Activated naive CD8-positive, alpha-beta T cell treated with anti-CD3 and anti-CD28 coated beads, Interleukin-2, amount 10 ng/mL, durations not matched to agents 7 days and 5 days (primary cell): ENCODE data around the gene APMAP. TPM values are rescaled to one million over a fixed set of nuclear protein-coding genes. Genes with fewer than 3 reads are reported as not detected.

Experiments
- ATAC-seq: fragments of 150-1000 bp; cut with Tn5 transposase; one replicate; pipeline ENCODE4 v1.10.0; 2021; ENCODE audit warnings: low read depth, moderate library complexity
- POLR2A ChIA-PET: fragments of 350-600 bp; sonication (Branson Sonifier 250); formaldehyde crosslinking; loops from one replicate; lab custom pipeline; 2021; ENCODE audit warnings: antibody characterized with exemption; lab: Charles Lee
- DNase-seq: peaks from one replicate; pipeline ENCODE4 v3.0.0; 2021
- H3K27ac Mint-ChIP-seq: one replicate; pipeline ENCODE4 v1.8.0; 2022; ENCODE audit warnings: mild to moderate bottlenecking, mixed read lengths
- H3K27me3 Mint-ChIP-seq: one replicate; pipeline ENCODE4 v1.8.0; 2022; ENCODE audit warnings: mild to moderate bottlenecking, moderate library complexity, mixed read lengths
- H3K36me3 Mint-ChIP-seq: one replicate; pipeline ENCODE4 v1.8.0; 2021; ENCODE audit warnings: mild to moderate bottlenecking, mixed read lengths
- H3K4me1 Mint-ChIP-seq: one replicate; pipeline ENCODE4 v1.8.0; 2021; ENCODE audit warnings: mixed read lengths
- H3K4me3 Mint-ChIP-seq: one replicate; pipeline ENCODE4 v1.8.0; 2022; ENCODE audit warnings: mild to moderate bottlenecking, moderate library complexity, mixed read lengths
- H3K9me3 Mint-ChIP-seq: one replicate; pipeline ENCODE4 v1.8.0; 2021; ENCODE audit warnings: mixed read lengths
- total RNA-seq, 2 experiments: library from RNA; stranded (reverse); gene quantifications; one replicate each; pipeline ENCODE4 v1.2.3, GENCODE V29; 2021

The APMAP gene
- total RNA-seq, 2 experiments from 2014 or later, result 60.7 to 64.6 TPM

GRCh38 chr20:24960302-24960801, 32.2 kb downstream of the APMAP start:
- POLR2A ChIA-PET, result no interaction called here
- no peak for ATAC-seq
- Mint-ChIP-seq H3K4me1 (peaks cover 14% of the 10 kb centered on the region), H3K27ac (peak overlapping the region; percentile 70), H3K9me3 (no peaks in the 10 kb centered on the region), H3K4me3 (no peak overlapping the region), H3K27me3 (no peaks in the 10 kb centered on the region), H3K36me3 (peaks cover 15% of the 10 kb centered on the region)
- DNase-seq, result no peak

GRCh38 chr20:24959591-24960301, 32.8 kb downstream of the APMAP start:
- no peak for DNase-seq
- no peaks in the 10 kb centered on the region for H3K27me3 Mint-ChIP-seq
- peaks cover 15% of the 10 kb centered on the region for H3K36me3 Mint-ChIP-seq
- H3K27ac Mint-ChIP-seq, result no peak overlapping the region
- peaks cover 19% of the 10 kb centered on the region for H3K4me1 Mint-ChIP-seq
- no peaks in the 10 kb centered on the region for H3K9me3 Mint-ChIP-seq
- ATAC-seq, result no peak
- POLR2A ChIA-PET, result no interaction called here
- no peak overlapping the region for H3K4me3 Mint-ChIP-seq

GRCh38 chr20:24958506-24959385, 33.8 kb downstream of the APMAP start:
- no peak overlapping the region for H3K27ac Mint-ChIP-seq
- no peak for ATAC-seq
- H3K27me3 Mint-ChIP-seq, result no peaks in the 10 kb centered on the region
- POLR2A ChIA-PET, result no interaction called here
- H3K9me3 Mint-ChIP-seq, result no peaks in the 10 kb centered on the region
- peaks cover 18% of the 10 kb centered on the region for H3K36me3 Mint-ChIP-seq
- no peak overlapping the region for H3K4me3 Mint-ChIP-seq
- no peak for DNase-seq
- peaks cover 24% of the 10 kb centered on the region for H3K4me1 Mint-ChIP-seq

- Mint-ChIP-seq H3K36me3 (peaks cover 16% of the 10 kb centered on the region), H3K27me3 (no peaks in the 10 kb centered on the region), H3K4me1 (peaks cover 31% of the 10 kb centered on the region), H3K9me3 (no peaks in the 10 kb centered on the region), H3K4me3 (no peak overlapping the region), H3K27ac (peak overlapping the region; percentile 58)
- POLR2A ChIA-PET, result no interaction called here
- DNase-seq (no peak), ATAC-seq (no peak)
Observed at GRCh38 chr20:24957326-24958016, 35.1 kb downstream of the APMAP start.

- H3K36me3 Mint-ChIP-seq, result peaks cover 13% of the 10 kb centered on the region
- POLR2A ChIA-PET, result interaction anchor here (1.3 to 3.7 kb wide), 2 partner anchors 8 to 36 kb away, joined by 4 to 13 read pairs; partner anchors contain the start of gene APMAP
- H3K4me1 Mint-ChIP-seq, result peaks cover 35% of the 10 kb centered on the region
- no peak for ATAC-seq
- no peaks in the 10 kb centered on the region for H3K27me3 Mint-ChIP-seq
- H3K9me3 Mint-ChIP-seq, result no peaks in the 10 kb centered on the region
- DNase-seq, result no peak
- peak overlapping the region; percentile 76 for H3K27ac Mint-ChIP-seq
- H3K4me3 Mint-ChIP-seq, result no peak overlapping the region
Observed at GRCh38 chr20:24956001-24956841, 36.3 kb downstream of the APMAP start.

- peak overlapping the region; percentile 57 for H3K4me3 Mint-ChIP-seq
- peak; percentile 74 for ATAC-seq
- H3K9me3 Mint-ChIP-seq, result no peaks in the 10 kb centered on the region
- no peaks in the 10 kb centered on the region for H3K27me3 Mint-ChIP-seq
- H3K27ac Mint-ChIP-seq, result peak overlapping the region; percentile 80
- H3K36me3 Mint-ChIP-seq, result peaks cover 8% of the 10 kb centered on the region
- H3K4me1 Mint-ChIP-seq, result peaks cover 34% of the 10 kb centered on the region
- POLR2A ChIA-PET, result interaction anchor here (0.6 to 3.7 kb wide), 10 partner anchors 9 to 103 kb away, joined by 3 to 13 read pairs (median 4); partner anchors contain the start of genes ACSS1 and APMAP
- peak; percentile 45 for DNase-seq
Observed at GRCh38 chr20:24955045-24955444, 37.5 kb downstream of the APMAP start.

- Mint-ChIP-seq H3K4me3 (peak overlapping the region; percentile 57), H3K36me3 (peaks cover 8% of the 10 kb centered on the region), H3K27me3 (no peaks in the 10 kb centered on the region), H3K4me1 (peaks cover 38% of the 10 kb centered on the region), H3K9me3 (no peaks in the 10 kb centered on the region), H3K27ac (peak overlapping the region; percentile 80)
- POLR2A ChIA-PET, result interaction anchor here (0.6 to 3.7 kb wide), 7 partner anchors 8 to 103 kb away, joined by 3 to 13 read pairs (median 4); partner anchors contain the start of genes ACSS1 and APMAP
- ATAC-seq, result no peak
- no peak for DNase-seq
Observed at GRCh38 chr20:24954566-24954965, 38.0 kb downstream of the APMAP start.

GRCh38 chr20:24954151-24954550, 38.4 kb downstream of the APMAP start:
- Mint-ChIP-seq H3K4me1 (peaks cover 40% of the 10 kb centered on the region), H3K27me3 (no peaks in the 10 kb centered on the region), H3K36me3 (peaks cover 8% of the 10 kb centered on the region), H3K4me3 (no peak overlapping the region), H3K9me3 (no peaks in the 10 kb centered on the region), H3K27ac (peak overlapping the region; percentile 45)
- ATAC-seq, result no peak
- POLR2A ChIA-PET, result interaction anchor here (0.7 to 3.7 kb wide), 2 partner anchors 8 to 38 kb away, joined by 3 to 13 read pairs; partner anchors contain the start of gene APMAP
- DNase-seq, result no peak

- Mint-ChIP-seq H3K9me3 (no peaks in the 10 kb centered on the region), H3K4me1 (peaks cover 42% of the 10 kb centered on the region), H3K27ac (peak overlapping the region; percentile 45), H3K36me3 (peaks cover 8% of the 10 kb centered on the region), H3K27me3 (no peaks in the 10 kb centered on the region), H3K4me3 (no peak overlapping the region)
- DNase-seq, result no peak
- no peak for ATAC-seq
- POLR2A ChIA-PET, result interaction anchor here (3.7 kb wide), 1 partner anchor 39 kb away, joined by 13 read pairs; the partner anchor contains the start of gene APMAP
Observed at GRCh38 chr20:24953621-24954133, 38.9 kb downstream of the APMAP start.

GRCh38 chr20:24953209-24953575, 39.4 kb downstream of the APMAP start:
- POLR2A ChIA-PET, result interaction anchor here (0.6 to 3.7 kb wide), 3 partner anchors 39 to 436 kb away, joined by 3 to 13 read pairs (median 4); partner anchors contain the start of gene APMAP

GRCh38 chr20:24952376-24953208, 40.0 kb downstream of the APMAP start:
- ATAC-seq (no peak), DNase-seq (no peak)
- Mint-ChIP-seq H3K9me3 (peaks cover 6% of the 10 kb centered on the region), H3K27ac (peak overlapping the region; percentile 30), H3K4me3 (no peak overlapping the region), H3K4me1 (peaks cover 53% of the 10 kb centered on the region), H3K27me3 (no peaks in the 10 kb centered on the region), H3K36me3 (peaks cover 14% of the 10 kb centered on the region)
- POLR2A ChIA-PET, result interaction anchor here (0.6 to 3.7 kb wide), 3 partner anchors 40 to 436 kb away, joined by 3 to 13 read pairs (median 4); partner anchors contain the start of gene APMAP

More at GRCh38 chr20:24953209-24953575, 39.4 kb downstream of the APMAP start:
- Mint-ChIP-seq H3K4me3 (no peak overlapping the region), H3K36me3 (peaks cover 9% of the 10 kb centered on the region), H3K4me1 (peaks cover 47% of the 10 kb centered on the region), H3K9me3 (no peaks in the 10 kb centered on the region), H3K27ac (peak overlapping the region; percentile 30), H3K27me3 (no peaks in the 10 kb centered on the region)
- DNase-seq, result no peak
- ATAC-seq, result no peak
